HepG2 (cell line): ENCODE measurements around the gene GPC6.

ENCODE experiments used
- ADNP ChIP-seq: sonication (generic); formaldehyde crosslinking; IDR thresholded peaks from 2 replicates; pipeline ENCODE4 v1.4.0; 2020; ENCODE audit warnings: missing genetic modification reagents
- RNF2 ChIP-seq: fragments of 450-650 bp; conservative IDR thresholded peaks from 2 replicates; pipeline ENCODE4 v1.6.1; 2016; ENCODE audit warnings: low read depth

DNA sequence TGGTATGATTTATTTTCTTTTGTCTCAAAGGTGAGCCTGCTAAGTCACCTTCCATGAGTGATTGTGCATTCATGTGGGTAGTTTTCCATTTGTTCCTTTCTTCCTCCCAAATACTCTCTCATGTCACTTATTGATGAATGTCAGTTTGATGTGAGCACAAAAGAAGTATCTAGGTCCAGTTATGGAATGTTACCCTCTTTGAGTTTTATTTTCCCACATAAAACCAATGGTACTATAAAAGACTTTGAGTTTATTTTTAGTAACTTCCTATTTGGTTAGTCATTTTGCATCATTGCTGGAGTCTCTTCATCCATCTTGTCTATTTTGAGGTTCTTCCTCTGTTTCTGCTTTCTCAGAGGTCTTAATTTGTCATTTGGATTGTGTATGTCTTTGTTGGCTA, 321.3 kb downstream of the GPC6 start:
- no peak for TF ChIP-seq ADNP (CRISPR knock-in tag)
- no peak for TF ChIP-seq RNF2
